Fibroblast of villous mesenchyme (primary cell): Measurements from ENCODE around the gene LAP3. TPM values are rescaled to one million over a fixed set of nuclear protein-coding genes. Genes with fewer than 3 reads are reported as not detected.

ENCODE experiments used
- DNase-seq: peaks from one replicate; pipeline ENCODE4 v3.0.0-alpha.2; 2010; ENCODE audit warnings: low read depth
- H3K4me3 ChIP-seq: 2 replicates; pipeline ENCODE4 v1.5.1; 2011; ENCODE audit warnings: low read depth, mild to moderate bottlenecking, low read length
- total RNA-seq: library from RNA; depleted of rRNA; stranded (reverse); fragments of >200 nt; gene quantifications from 2 replicates; pipeline ENCODE4 v1.2.3, GENCODE V29; 2012
- TF ChIP-seq, protein P1 (sequence below): IDR thresholded peaks from 2 replicates; pipeline ENCODE4 v1.5.1; 2012; ENCODE audit warnings: low read depth, mild to moderate bottlenecking, low read length; ENCODE audit not compliant: insufficient read depth

The LAP3 gene
- total RNA-seq, 1 donor = 94.6 TPM

DNA sequence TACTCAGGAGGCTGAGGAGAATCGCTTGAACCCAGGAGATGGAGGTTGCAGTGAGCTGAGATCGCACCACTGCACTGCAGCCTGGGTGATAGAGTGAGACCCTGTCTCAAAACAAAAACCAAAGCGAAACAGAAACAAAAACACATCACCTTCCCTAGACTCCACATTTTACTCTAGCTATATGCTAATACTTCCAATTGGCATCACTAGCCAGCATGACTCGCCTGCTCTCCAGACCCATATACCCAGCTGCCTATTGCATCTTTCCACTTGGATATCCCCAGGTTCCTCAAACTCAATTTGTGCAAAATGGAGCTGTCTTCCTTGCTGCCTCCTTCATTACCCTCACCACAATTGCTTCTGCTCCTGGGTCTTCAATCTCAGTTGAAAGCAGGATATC is 22.4 kb upstream of the LAP3 start:
- TF ChIP-seq, protein P1, sequence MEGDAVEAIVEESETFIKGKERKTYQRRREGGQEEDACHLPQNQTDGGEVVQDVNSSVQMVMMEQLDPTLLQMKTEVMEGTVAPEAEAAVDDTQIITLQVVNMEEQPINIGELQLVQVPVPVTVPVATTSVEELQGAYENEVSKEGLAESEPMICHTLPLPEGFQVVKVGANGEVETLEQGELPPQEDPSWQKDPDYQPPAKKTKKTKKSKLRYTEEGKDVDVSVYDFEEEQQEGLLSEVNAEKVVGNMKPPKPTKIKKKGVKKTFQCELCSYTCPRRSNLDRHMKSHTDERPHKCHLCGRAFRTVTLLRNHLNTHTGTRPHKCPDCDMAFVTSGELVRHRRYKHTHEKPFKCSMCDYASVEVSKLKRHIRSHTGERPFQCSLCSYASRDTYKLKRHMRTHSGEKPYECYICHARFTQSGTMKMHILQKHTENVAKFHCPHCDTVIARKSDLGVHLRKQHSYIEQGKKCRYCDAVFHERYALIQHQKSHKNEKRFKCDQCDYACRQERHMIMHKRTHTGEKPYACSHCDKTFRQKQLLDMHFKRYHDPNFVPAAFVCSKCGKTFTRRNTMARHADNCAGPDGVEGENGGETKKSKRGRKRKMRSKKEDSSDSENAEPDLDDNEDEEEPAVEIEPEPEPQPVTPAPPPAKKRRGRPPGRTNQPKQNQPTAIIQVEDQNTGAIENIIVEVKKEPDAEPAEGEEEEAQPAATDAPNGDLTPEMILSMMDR = no peak
- H3K4me3 ChIP-seq = no peak overlapping the region
- no peak for DNase-seq

DNA sequence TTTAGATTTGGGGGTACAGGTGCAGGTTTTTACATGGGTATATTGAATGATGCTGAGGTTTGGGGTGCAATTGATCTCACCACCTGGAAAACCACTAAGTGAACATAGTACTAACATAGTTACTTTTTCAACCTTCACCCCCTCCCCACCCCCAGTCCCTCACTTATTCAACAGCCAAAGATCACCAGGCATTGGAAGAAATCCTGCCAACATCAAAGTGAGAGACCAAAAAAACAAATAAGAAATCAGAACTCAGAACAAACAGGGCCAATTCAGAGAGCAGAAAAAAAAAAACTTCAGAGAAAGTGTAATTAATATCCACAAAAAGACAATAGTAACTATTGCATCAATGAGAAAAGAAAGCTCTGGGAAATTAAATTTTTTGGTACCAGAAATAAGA is 20.5 kb upstream of the LAP3 start:
- no peak for DNase-seq

DNA sequence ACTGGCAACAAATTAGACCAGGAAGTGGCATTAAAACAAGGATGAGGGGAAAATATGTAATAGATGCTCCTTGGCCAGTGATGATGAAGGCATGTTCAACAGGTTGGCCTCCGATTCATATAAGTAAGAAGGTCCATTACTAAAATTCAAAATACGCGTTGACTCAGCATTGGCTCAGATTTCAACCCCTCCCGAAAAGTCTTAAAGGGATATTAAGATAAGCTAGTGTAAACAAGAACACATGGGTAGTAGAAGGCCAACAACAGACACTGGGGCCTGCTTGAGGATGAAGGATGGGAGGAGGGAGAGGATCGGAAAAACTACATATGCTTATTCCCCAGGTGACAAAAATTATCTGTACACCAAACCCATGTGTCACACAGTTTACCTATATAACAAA is 19.1 kb upstream of the LAP3 start:
- peak; percentile 40 for DNase-seq
- TF ChIP-seq, protein P1 = no peak
- H3K4me3 ChIP-seq = no peak overlapping the region

More for the DNA sequence above, 20.5 kb upstream of the LAP3 start:
- H3K4me3 ChIP-seq = no peak overlapping the region
- TF ChIP-seq, protein P1 = no peak

DNA sequence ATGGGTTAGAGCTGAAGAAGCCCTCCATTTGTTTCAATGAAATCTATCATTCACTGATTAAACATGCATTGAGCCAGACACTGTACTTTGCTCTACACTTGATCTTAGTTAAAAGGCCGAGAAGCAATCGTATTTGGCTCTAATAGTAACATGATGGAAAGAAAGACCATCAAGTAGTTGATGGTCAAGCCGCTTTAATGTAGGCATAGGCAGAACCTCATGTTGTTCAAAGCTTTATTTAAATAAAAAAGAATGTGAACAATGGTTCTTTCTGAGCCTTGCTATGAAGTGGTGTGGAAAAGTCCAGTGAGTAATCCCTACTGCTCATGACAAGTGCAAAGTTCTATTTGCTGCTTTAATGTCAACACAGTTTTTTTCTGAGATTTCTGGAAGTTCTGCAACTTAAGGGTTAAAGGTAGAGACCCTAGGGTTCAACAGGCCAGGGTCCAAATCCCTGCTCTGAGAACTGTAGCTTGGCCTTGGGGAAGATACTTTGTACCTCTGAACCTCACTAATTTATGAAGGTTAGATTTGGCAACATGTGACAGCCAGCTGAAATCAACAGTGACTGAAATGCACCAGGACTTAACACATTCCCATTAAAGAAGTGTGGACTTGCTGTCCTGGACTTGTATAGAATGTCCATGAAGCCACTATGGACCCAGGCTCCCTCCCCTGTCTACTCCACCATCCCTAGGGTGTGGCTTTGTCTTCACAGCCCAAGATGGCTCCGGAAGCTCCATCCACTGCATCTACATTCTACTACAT is 17.9 kb upstream of the LAP3 start:
- no peak overlapping the region for H3K4me3 ChIP-seq
- TF ChIP-seq, protein P1 = no peak
- DNase-seq = no peak

DNA sequence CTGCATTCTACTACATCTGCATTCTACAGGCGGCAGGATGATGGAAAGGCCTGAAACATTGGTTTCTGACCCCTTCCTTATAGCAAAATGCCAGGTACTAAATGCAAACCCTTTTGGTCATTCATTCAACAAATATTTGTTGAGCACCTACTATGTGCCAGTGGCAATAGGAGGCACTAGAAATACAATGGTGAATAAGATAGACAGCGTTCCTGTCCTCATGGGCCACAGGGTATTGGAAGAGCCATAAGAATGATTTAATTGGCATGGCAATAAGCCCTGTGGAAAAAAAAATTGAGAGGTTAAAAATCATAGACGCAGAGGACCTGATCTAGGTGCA is 17.3 kb upstream of the LAP3 start:
- no peak for DNase-seq
- H3K4me3 ChIP-seq = no peak overlapping the region
- TF ChIP-seq, protein P1 = no peak

DNA sequence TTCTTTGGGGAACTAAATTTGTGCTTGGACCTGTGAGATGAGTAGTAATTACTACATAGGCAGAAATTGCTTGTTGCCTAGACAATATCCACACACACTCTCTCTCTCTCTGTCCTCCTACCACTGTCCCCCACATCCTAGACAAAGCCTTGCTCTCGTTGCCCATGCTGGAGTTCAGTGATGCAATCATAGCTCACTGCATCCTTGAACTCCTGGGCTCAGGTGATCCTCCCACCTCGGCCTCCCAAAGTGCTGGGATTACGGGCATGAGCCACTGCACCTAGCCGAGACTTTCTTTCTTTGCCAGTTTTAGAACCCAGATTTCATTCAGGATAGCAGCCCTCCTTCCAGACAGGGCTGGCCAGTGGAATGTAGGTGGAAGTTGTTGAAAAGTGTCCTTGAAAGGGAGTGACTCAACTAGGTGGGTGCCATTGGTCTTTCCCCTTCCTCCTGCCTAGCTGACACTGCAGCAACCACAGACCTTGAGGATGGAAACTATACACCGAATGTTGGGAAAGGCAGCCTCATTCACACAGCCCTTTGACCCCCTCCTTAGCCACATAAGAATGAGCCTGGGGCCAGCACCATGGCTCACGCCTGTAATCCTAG is 16.8 kb upstream of the LAP3 start:
- no peak for DNase-seq
- TF ChIP-seq, protein P1 = no peak
- no peak overlapping the region for H3K4me3 ChIP-seq
